Activated CD4-positive, alpha-beta T cell treated with anti-CD3 and anti-CD28 coated beads for 1 hour (primary cell): ENCODE measurements around the gene BRINP2.

Experiments
- DNase-seq: peaks from one replicate; pipeline ENCODE4 v3.0.0-alpha.2; 2020

Gene BRINP2

DNA sequence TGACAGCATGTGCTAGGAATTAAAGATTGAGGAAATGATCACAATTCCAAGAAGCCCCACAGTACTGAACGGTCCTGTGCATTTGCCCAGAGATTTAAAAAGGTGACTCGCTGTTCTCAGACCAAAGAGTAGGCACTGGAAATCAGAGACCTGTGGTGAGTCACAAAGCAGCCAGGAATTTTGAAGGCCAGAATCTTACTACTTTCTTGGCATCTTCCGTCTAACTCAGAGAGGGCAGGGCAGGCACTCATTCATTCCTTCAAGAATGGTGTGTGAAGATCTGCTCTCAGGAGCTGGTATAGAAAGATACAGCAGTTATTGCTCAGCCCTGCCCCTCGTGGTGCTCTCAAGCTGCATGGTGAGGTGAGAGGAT, 57.9 kb downstream of the BRINP2 start:
- DNase-seq, result no peak

- DNase-seq, result no peak
Observed at GRCh38 chr1:177229781-177230180, 59.0 kb downstream of the BRINP2 start.

- DNase-seq, result no peak
Observed at GRCh38 chr1:177230228-177231016, 59.7 kb downstream of the BRINP2 start.

- no peak for DNase-seq
Observed at GRCh38 chr1:177235350-177235749, 64.6 kb downstream of the BRINP2 start.

GRCh38 chr1:177236962-177237361, 66.2 kb downstream of the BRINP2 start:
- DNase-seq, result no peak

- DNase-seq, result no peak
Observed at GRCh38 chr1:177238967-177239366, 68.2 kb downstream of the BRINP2 start.

DNA sequence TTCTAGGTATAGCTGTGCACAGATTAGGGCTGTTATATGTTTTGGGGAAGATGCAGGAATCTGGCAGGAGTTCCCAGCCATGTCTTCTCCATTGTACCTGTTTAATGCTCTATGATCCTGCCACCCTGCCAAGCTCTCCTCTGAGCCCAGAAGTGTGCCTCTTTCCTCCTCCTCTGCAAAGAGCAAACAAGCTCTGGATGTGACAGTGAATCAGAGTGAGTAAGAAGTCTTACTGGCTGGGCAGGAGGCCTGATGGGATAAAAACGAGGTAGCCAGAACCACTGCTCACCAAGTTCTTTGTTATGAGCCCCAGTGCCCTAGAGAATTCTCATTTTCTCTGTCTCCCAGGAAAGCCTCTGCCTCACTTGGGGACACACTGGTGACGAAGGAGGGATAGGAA, 69.0 kb downstream of the BRINP2 start:
- no peak for DNase-seq

- no peak for DNase-seq
Observed at GRCh38 chr1:177243773-177244172, 73.0 kb downstream of the BRINP2 start.

DNA sequence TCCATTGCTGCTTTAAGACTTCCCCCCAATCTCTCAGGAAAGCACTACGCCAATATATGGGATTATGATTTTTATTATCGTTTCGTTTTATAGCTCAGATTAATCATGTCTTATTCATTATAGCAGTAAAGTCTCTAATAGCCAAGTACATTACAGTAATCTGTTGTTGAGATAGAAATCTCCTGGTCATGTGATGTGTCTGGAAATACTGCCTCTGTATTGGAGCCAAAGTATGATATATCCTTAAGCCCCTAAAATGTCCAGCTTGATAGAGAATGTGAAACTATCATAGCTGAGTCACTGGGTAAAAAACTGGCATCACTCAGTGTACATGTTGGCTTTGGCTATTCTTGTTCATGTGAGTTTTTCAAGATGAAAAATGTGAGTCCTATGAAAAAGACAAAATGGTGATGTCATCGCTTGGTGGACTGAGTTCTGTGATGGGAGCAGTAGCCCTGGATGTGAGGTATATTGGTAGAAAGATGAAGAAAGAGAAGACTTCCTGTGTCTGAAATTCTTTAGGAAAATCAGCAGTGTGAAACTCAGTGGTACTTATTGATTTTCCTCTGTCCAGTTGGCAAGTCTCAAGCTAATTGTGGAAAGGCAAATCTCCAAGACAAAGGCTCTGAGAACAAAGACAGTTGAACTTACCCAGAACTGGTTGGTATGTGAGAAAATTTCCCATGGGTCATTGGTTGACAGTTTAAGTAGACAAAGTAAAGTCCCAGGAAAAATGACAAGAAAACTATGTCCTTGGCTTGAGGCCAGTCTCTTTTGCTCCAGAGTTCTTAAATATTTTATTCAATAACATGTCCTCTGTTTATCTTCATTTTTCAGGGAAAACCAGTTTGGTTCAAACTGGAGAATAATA, 76.2 kb downstream of the BRINP2 start:
- DNase-seq, result no peak

GRCh38 chr1:177247623-177248176, 76.9 kb downstream of the BRINP2 start:
- DNase-seq, result no peak

DNA sequence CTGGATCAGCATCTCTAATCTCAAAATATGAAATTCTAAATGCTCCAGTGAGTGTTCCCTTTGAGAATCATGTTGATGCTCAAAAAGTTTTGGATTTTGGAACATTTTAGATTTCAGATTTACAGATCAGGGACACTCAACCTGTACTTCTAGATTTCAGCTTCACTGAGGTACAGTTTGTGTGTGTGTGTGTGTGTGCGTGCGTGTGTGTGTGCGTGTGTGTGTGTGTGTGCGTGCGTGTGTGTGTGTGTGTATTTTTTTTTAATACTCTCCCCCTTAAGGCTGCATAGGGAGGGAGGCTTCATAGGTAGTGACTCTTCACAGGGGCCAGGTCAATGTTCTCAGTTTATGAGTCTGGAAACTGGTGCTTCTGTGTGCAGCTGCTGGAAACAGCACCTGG, 77.5 kb downstream of the BRINP2 start:
- no peak for DNase-seq

DNA sequence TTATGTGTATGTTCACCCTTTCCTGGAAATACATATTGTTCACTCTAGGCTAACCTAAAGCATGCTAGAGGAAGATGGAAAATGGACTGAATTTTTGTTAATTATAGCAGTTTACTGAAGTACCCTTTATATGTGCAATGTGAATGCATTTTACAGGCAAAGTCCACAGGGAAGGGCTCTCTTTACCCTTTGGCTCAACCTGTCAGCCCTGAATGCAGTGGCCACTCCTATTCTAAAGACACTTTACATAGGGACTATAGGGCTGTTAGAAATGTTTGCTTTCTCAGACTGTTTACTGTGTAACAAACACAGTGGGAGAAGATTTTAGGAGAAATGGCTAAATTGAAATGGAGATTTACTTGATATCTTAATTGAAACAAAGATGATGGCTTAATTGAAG, 78.5 kb downstream of the BRINP2 start:
- no peak for DNase-seq

GRCh38 chr1:177252877-177253276, 82.1 kb downstream of the BRINP2 start:
- DNase-seq, result no peak

DNA sequence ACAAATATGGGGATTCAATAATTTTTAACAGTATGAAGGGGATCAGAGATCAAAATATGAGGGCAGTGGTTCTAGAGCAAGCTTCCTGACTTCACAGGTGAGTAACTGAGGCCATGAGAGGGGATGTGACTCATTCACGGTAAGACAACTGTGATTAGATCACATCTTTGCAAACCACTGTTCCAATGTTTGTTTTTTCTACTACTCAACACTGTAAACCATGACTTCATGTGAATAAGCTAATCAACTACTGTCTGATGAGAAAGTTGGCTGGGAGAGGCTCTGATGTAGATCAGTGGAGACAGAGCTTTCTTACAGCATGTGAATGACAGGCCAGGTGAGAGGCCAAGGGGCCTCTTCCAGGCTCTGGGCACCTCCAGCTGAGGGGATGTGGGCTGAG, 84.7 kb downstream of the BRINP2 start:
- DNase-seq, result no peak

DNA sequence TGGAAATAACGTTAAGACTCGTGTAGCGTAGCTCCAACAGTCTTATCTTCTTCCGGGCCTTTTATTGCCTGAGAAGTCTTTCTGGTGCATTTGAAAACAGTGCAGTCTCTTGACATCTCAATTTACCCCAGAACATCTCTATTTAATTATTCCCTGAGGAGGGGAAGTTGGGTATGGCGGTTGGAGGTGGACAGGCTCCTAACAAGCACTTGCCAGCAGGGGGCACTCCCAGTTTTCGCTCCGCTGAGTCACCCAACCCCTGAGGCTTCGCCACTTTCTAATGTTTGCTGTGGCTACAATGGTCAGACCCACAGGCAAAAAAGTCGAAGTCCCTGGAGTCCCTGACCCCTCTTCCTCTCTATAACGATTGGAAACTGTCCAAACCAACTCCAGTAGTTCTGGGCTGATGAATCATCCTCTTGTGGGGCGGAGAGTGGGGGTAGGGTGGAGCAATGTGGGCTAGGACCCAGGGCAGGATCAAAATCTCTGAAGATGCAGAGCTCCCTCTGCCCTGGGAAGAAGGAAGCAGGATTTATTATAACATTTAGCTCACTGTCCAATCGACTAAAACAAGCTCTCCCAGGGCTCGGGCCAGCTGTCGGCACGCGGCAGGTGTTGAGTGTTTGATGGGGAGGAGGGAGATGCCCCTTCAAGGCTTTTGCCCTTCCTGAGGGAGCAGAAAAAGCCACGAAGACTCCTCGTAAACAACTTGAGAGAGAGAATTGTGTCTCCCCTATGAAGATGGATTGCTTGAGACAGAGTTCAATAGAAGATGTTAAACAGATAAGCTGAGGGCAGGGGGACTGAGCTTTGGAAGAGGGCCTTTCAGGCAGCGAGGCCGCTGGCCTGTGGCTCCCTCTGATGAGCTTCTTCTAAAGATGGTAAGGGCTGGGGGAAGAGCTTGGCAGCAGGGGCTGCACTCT, 85.7 kb downstream of the BRINP2 start:
- no peak for DNase-seq

GRCh38 chr1:177257128-177257527, 86.4 kb downstream of the BRINP2 start:
- no peak for DNase-seq

GRCh38 chr1:177257576-177257975, 86.8 kb downstream of the BRINP2 start:
- no peak for DNase-seq

- DNase-seq, result no peak
Observed at GRCh38 chr1:177270863-177271262, 100.1 kb downstream of the BRINP2 start.

- DNase-seq, result no peak
Observed at GRCh38 chr1:177273141-177273540, 102.4 kb downstream of the BRINP2 start.

- no peak for DNase-seq
Observed at GRCh38 chr1:177274687-177275211, 104.0 kb downstream of the BRINP2 start.

DNA sequence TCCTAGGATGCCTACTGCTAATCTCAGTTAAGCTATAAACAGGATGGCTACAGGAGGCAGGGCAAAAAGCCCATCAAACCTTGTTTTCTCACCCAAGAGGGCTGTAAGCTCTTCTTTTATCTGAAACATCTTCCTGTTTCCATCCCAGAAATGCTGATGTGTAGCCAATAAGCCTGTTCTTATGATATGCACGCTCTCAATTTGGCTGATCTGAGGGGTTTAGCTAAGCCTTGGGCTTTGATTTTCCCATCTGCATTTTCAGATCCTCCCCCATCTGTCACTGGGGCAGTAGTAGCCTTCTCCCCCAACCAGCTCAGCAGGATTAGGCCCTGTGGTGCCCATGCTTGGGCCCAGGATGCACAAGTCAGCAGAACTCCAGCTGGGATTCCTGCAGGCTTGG, 105.0 kb downstream of the BRINP2 start:
- no peak for DNase-seq

- no peak for DNase-seq
Observed at GRCh38 chr1:177278626-177279390, 108.0 kb downstream of the BRINP2 start.
